ENCODE data around the gene UNC93B1. TPM values are rescaled to one million over a fixed set of nuclear protein-coding genes. Genes with fewer than 3 reads are reported as not detected.

Gene UNC93B1
- total RNA-seq, 1 experiment from 2014 or later = 26.5 TPM

- intact Hi-C loops (cut with micrococcal nuclease; ENCODE audit: unreplicated experiment) = no loop called here
- BruUV-seq (replicated peaks) = no TSS peak
- Mint-ChIP-seq H3K4me3 (ENCODE audit: unreplicated experiment) (no peak overlapping the region), H3K9me3 (ENCODE audit: unreplicated experiment) (no peaks in the 10 kb centered on the region), H3K36me3 (ENCODE audit: insufficient read depth, unreplicated experiment) (peaks cover 41% of the 10 kb centered on the region), H3K27me3 (ENCODE audit: insufficient read depth, unreplicated experiment) (no peaks in the 10 kb centered on the region), H3K4me1 (ENCODE audit: low read depth, unreplicated experiment) (no peaks in the 10 kb centered on the region), H3K27ac (ENCODE audit: unreplicated experiment) (no peak overlapping the region)
- no peaks in the 10 kb centered on the region for H3K4me1 ChIP-seq
- ChIA-PET CTCF (interaction anchor here (1.5 kb wide), 1 partner anchor 28 kb away, joined by 5 read pairs; no protein-coding TSS in a partner anchor), POLR2A (no interaction called here)
- DNase-seq = peak in 1 of 2 experiments; percentile 45
- no peak overlapping the region for H3K4me3 ChIP-seq (ENCODE audit: low read depth, low read length)
- no peaks in the 10 kb centered on the region for H3K27me3 ChIP-seq (replicated peaks; ENCODE audit: control insufficient read depth, insufficient read depth, low read length)
- TF ChIP-seq CTCF (IDR thresholded peaks at IDR 0.05; ENCODE audit: insufficient read depth in 1 of 2, low read depth in 1 of 2, low read length in 1 of 2, severe bottlenecking in 1 of 2, unreplicated experiment in 1 of 2) = no peak
- H3K9me3 ChIP-seq = no peaks in the 10 kb centered on the region
- 0 out of 2 replicates have a peak, but pooled peaks cover 2% of the 10 kb centered on the region for H3K36me3 ChIP-seq (ENCODE audit: control insufficient read depth, insufficient read depth, low read length)
Observed at GRCh38 chr11:68049509-68050370, 45.8 kb upstream of the UNC93B1 start.

DNA sequence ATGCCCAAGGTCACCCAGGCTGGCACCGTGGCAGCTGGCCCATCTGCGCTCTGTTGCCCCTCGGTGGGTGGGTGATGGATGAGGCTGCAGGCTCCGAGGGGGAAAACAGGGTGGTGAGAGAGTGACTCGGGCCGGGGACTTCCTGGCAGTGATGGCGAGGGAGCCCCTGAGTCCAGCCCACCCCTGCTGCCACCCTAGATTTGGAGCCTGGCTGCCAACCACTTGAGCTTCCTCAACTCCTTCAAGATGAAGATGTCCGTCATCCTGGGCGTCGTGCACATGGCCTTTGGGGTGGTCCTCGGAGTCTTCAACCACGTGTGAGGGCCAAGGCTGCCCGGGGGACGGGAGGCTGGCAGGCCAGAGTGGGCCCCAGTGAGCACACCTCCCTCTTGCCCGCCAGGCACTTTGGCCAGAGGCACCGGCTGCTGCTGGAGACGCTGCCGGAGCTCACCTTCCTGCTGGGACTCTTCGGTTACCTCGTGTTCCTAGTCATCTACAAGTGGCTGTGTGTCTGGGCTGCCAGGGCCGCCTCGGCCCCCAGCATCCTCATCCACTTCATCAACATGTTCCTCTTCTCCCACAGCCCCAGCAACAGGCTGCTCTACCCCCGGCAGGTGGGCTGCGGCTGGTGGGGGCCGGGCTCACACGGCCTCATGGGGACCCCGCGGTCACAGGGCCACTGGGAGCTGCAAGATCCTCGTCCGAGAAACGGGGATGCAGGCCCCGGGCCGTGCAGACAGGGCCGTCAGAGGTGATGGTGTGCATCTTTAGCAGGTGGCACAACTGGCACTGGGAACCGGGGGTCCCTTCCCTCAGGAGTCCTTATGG lies 45.0 kb upstream of the UNC93B1 start:
- Histone ChIP-seq H3K27me3 (replicated peaks; ENCODE audit: control insufficient read depth, insufficient read depth, low read length) (no peaks in the 10 kb centered on the region), H3K9me3 (no peaks in the 10 kb centered on the region), H3K4me3 (ENCODE audit: low read depth, low read length) (no peak overlapping the region), H3K4me1 (no peaks in the 10 kb centered on the region), H3K36me3 (ENCODE audit: control insufficient read depth, insufficient read depth, low read length) (0 out of 2 replicates have a peak, but pooled peaks cover 2% of the 10 kb centered on the region)
- DNase-seq = no peak
- Mint-ChIP-seq H3K36me3 (ENCODE audit: insufficient read depth, unreplicated experiment) (peaks cover 34% of the 10 kb centered on the region), H3K9me3 (ENCODE audit: unreplicated experiment) (no peaks in the 10 kb centered on the region), H3K27me3 (ENCODE audit: insufficient read depth, unreplicated experiment) (no peaks in the 10 kb centered on the region), H3K27ac (ENCODE audit: unreplicated experiment) (no peak overlapping the region), H3K4me1 (ENCODE audit: low read depth, unreplicated experiment) (no peaks in the 10 kb centered on the region), H3K4me3 (ENCODE audit: unreplicated experiment) (no peak overlapping the region)
- ChIA-PET CTCF (no interaction called here), POLR2A (no interaction called here)
- BruUV-seq (replicated peaks) = no TSS peak
- intact Hi-C loops (cut with micrococcal nuclease; ENCODE audit: unreplicated experiment) = no loop called here
- TF ChIP-seq CTCF (IDR thresholded peaks at IDR 0.05; ENCODE audit: insufficient read depth in 1 of 2, low read depth in 1 of 2, low read length in 1 of 2, severe bottlenecking in 1 of 2, unreplicated experiment in 1 of 2) = no peak

DNA sequence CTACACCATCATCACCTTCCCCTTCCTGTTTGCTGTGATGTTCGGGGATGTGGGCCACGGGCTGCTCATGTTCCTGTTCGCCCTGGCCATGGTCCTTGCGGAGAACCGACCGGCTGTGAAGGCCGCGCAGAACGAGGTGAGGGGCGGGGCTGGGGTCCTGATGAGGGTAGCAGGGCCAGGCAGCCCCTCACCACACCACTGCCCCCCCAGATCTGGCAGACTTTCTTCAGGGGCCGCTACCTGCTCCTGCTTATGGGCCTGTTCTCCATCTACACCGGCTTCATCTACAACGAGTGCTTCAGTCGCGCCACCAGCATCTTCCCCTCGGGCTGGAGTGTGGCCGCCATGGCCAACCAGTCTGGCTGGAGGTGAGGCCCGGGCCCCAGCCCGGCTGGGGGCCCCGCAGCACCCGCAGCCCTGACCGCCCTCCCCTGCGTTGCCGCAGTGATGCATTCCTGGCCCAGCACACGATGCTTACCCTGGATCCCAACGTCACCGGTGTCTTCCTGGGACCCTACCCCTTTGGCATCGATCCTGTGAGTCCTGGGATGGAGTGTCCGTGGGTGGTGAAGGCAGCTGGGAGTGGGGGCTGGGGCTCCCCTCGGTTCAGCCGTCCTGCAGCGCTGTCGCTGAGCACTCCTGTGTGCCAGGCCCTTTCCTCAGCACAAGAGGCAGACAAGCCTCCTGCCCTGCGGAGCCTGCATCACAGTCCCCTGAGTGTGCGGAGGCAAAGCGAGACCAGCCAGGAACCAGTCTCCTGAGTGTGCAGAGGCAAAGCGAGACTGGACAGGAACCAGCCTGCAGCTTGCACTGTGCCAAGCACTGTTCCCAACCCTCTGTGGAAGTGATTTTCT lies 43.8 kb upstream of the UNC93B1 start:
- Mint-ChIP-seq H3K36me3 (ENCODE audit: insufficient read depth, unreplicated experiment) (peaks cover 24% of the 10 kb centered on the region), H3K9me3 (ENCODE audit: unreplicated experiment) (no peaks in the 10 kb centered on the region), H3K27ac (ENCODE audit: unreplicated experiment) (no peak overlapping the region), H3K27me3 (ENCODE audit: insufficient read depth, unreplicated experiment) (no peaks in the 10 kb centered on the region), H3K4me1 (ENCODE audit: low read depth, unreplicated experiment) (no peaks in the 10 kb centered on the region), H3K4me3 (ENCODE audit: unreplicated experiment) (no peak overlapping the region)
- DNase-seq = no peak
- BruUV-seq (replicated peaks) = no TSS peak
- POLR2A ChIA-PET = no interaction called here
- Histone ChIP-seq H3K36me3 (ENCODE audit: control insufficient read depth, insufficient read depth, low read length) (no peaks in the 10 kb centered on the region), H3K4me3 (ENCODE audit: low read depth, low read length) (no peak overlapping the region), H3K9me3 (no peaks in the 10 kb centered on the region), H3K27me3 (replicated peaks; ENCODE audit: control insufficient read depth, insufficient read depth, low read length) (no peaks in the 10 kb centered on the region), H3K4me1 (peaks cover 5% of the 10 kb centered on the region)
- intact Hi-C loops (cut with micrococcal nuclease; ENCODE audit: unreplicated experiment) = no loop called here
- no peak for TF ChIP-seq CTCF (IDR thresholded peaks at IDR 0.05; ENCODE audit: insufficient read depth in 1 of 2, low read depth in 1 of 2, low read length in 1 of 2, severe bottlenecking in 1 of 2, unreplicated experiment in 1 of 2)
- CTCF ChIA-PET = interaction anchor here (1.1 kb wide), 1 partner anchor 161 kb away, joined by 3 read pairs; no protein-coding TSS in a partner anchor

All from Caco-2 (cell line).